Measurements from ENCODE around the gene HIVEP3.
"Not testable (repeated sequence)": the region's sequence is repeated elsewhere in the genome, so short reads cannot be mapped to it uniquely, and the experiment has no call there.

GRCh38 chr1:41554746-41555145, 364.0 kb downstream of the HIVEP3 start:
- not testable (repeated sequence) for TF ChIP-seq CTCF (IDR thresholded peaks at IDR 0.05; ENCODE audit: insufficient read depth, low read depth, low read length); EZH2 (IDR thresholded peaks at IDR 0.05; ENCODE audit: insufficient read depth, low read length)

Measured in astrocyte (in vitro differentiated cells and primary cell).